ENCODE data around the gene AMN.

- TF ChIP-seq CTCF (IDR thresholded peaks at IDR 0.05; ENCODE audit: poor library complexity, severe bottlenecking) (no peak), MXI1 (conservative IDR thresholded peaks at IDR 0.05; ENCODE audit: poor library complexity, severe bottlenecking) (no peak), POLR2AphosphoS5 (IDR thresholded peaks at IDR 0.05) (no peak)
Observed at GRCh38 chr14:102909911-102910310, 12.6 kb upstream of the AMN start.
